Neural progenitor cell (in vitro differentiated cells): Measurements from ENCODE around the gene ELAC2.

Source experiments
- CTCF ChIP-seq: fragments of 200-600 bp; sonication (generic); IDR thresholded peaks from 2 replicates; pipeline ENCODE4 v1.5.1; 2017; ENCODE audit warnings: antibody characterized with exemption, mild to moderate bottlenecking
- EZH2 ChIP-seq: fragments of 200-600 bp; sonication (generic); IDR thresholded peaks from 2 replicates; pipeline ENCODE4 v1.6.1; 2017; ENCODE audit warnings: antibody characterized with exemption, mild to moderate bottlenecking, moderate library complexity
- EZH2phosphoT487 ChIP-seq: fragments of 200-600 bp; sonication (generic); IDR thresholded peaks from 2 replicates; pipeline ENCODE4 v1.6.1; 2017; ENCODE audit warnings: antibody characterized with exemption

DNA sequence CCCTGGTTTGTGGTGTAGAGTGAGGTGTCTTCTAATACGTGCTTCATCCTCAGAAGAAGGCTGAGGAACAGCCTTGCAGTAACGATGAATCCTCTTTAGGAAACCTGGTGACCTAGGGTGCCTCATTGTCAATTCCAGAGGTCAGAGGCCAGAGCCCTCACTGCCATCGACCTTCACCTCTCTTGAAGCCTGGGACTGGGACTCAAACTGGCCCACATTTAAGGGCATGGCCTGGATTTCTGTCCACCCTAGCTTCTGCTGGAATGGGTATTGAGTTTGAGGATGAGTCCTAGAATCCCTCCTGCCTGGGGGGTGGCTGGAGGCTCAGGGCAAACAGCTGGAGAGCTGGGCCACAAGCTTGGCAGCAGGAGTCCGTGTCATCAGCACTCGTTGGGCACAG is 38.6 kb downstream of the ELAC2 start:
- no peak for TF ChIP-seq CTCF
- TF ChIP-seq EZH2 = no peak
- no peak for TF ChIP-seq EZH2phosphoT487
